GM19452 (cell line): ENCODE data around the gene P2RX2.

Experiments
- ATAC-seq: cut with Tn5 transposase; IDR thresholded peaks from one replicate; pipeline ENCODE4 v1.9.1; 2021; ENCODE audit not compliant: unreplicated experiment

Gene P2RX2

GRCh38 chr12:132660052-132660451, 41.5 kb downstream of the P2RX2 start:
- ATAC-seq = no peak

GRCh38 chr12:132660996-132661395, 42.4 kb downstream of the P2RX2 start:
- no peak for ATAC-seq

- no peak for ATAC-seq
Measured at GRCh38 chr12:132661972-132662371, 43.4 kb downstream of the P2RX2 start.

GRCh38 chr12:132662901-132663755, 44.6 kb downstream of the P2RX2 start:
- no peak for ATAC-seq

GRCh38 chr12:132664206-132665148, 45.9 kb downstream of the P2RX2 start:
- ATAC-seq = no peak

- no peak for ATAC-seq
Measured at GRCh38 chr12:132665149-132665491, 46.5 kb downstream of the P2RX2 start.

- ATAC-seq = no peak
Measured at GRCh38 chr12:132665794-132666193, 47.2 kb downstream of the P2RX2 start.

- no peak for ATAC-seq
Measured at GRCh38 chr12:132668191-132669088, 49.9 kb downstream of the P2RX2 start.

- no peak for ATAC-seq
Measured at GRCh38 chr12:132669166-132669879, 50.7 kb downstream of the P2RX2 start.
